ENCODE results near the gene NTSR2. TPM values are rescaled to one million over a fixed set of nuclear protein-coding genes. Genes with fewer than 3 reads are reported as not detected.

NTSR2 gene
- total and polyA plus RNA-seq, 2 donors (not counting 3 experiments of a cell fraction or from before 2014, with no cell fraction given): not detected

DNA sequence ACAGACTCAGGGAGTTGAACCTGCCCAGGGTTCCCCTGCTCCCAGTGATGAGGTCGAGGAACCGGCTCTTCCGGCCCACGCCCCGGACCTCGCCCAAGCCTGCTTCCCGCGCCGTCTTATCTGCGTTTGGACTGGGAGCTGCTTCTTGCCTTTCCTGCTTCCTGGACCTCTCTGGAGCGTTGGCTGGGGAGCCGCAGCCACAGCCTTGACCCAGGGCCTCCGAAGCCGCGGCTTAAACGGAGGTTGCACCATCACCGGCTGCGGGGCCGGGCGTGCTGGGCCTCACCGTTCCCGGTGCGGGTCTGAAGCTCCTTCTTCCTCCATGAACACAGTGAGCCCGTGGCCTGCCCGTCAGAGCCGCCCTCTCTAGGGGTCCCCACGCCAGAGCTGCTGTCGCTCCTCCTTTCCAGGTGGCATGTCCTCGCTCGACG is 13.3 kb downstream of the NTSR2 start:
- H3K4me3 ChIP-seq (replicated peaks in 1 of 3; ENCODE audit: insufficient read depth in 1 of 3, low read depth in 1 of 3, low read length in 3 of 3): no peak overlapping the region
- CTCF ChIA-PET: interaction anchor here (1.3 kb wide), 1 partner anchor 10 kb away, joined by 3 read pairs; no protein-coding TSS in a partner anchor

More for the DNA sequence above, 13.3 kb downstream of the NTSR2 start:
- no peak overlapping the region for H3K4me2 ChIP-seq (ENCODE audit: insufficient read depth, low read length)
- H3K36me3 ChIP-seq (ENCODE audit: control insufficient read depth in 2 of 2, extremely low read depth in 1 of 2, insufficient read depth in 2 of 2, low read length in 2 of 2): no peaks in the 10 kb centered on the region
- no peaks in the 10 kb centered on the region for H3K9me1 ChIP-seq (replicated peaks; ENCODE audit: control insufficient read depth, extremely low read depth, insufficient read depth, low read length)
- TF ChIP-seq, protein P1, sequence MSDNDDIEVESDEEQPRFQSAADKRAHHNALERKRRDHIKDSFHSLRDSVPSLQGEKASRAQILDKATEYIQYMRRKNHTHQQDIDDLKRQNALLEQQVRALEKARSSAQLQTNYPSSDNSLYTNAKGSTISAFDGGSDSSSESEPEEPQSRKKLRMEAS (IDR thresholded peaks at IDR 0.05; ENCODE audit: insufficient read depth, insufficient read length): no peak
- TF ChIP-seq FOS (IDR thresholded peaks at IDR 0.05; ENCODE audit: borderline replicate concordance, insufficient read depth, low read length) (no peak), CTCF (IDR thresholded peaks at IDR 0.05; ENCODE audit: extremely low read depth in 1 of 2, insufficient read depth in 1 of 2, low read depth in 1 of 2, low read length in 2 of 2) (no peak), GATA2 (IDR thresholded peaks at IDR 0.05; ENCODE audit: insufficient read depth, insufficient read length, low read depth, low read length) (no peak), POLR2A (IDR thresholded peaks at IDR 0.05; ENCODE audit: low read depth, low read length) (no peak), MYC (IDR thresholded peaks at IDR 0.05; ENCODE audit: low read depth, low read length) (no peak), JUN (IDR thresholded peaks at IDR 0.05; ENCODE audit: borderline replicate concordance, insufficient read depth, insufficient read length, low read depth) (no peak), POLR2AphosphoS5 (IDR thresholded peaks at IDR 0.05; ENCODE audit: insufficient read depth, low read depth, low read length) (no peak), EZH2 (IDR thresholded peaks at IDR 0.05; ENCODE audit: borderline replicate concordance, low read depth, low read length, severe bottlenecking) (no peak)
- dilution Hi-C loops (cut with MboI; ENCODE audit: extremely low pct_ligation_motif_present, low sequenced_read_pairs) (no loop called here), intact Hi-C loops (cut with micrococcal nuclease) (no loop called here)
- H2AFZ ChIP-seq (ENCODE audit: low read depth, low read length): no peak overlapping the region
- POLR2A ChIA-PET: no interaction called here
- no peaks in the 10 kb centered on the region for H3K4me1 ChIP-seq (ENCODE audit: control insufficient read depth, extremely low read depth, insufficient read depth, low read length)
- no peak for DNase-seq (ENCODE audit: low read depth, low spot score)
- no peaks in the 10 kb centered on the region for H4K20me1 ChIP-seq (replicated peaks; ENCODE audit: control insufficient read depth, extremely low read depth, insufficient read depth, low read length)
- no TSS peak for BruUV-seq (replicated peaks)
- no peak overlapping the region for H3K27ac ChIP-seq (ENCODE audit: insufficient read depth, low read depth, low read length)
- no peaks in the 10 kb centered on the region for H3K9me3 ChIP-seq (replicated peaks; ENCODE audit: control insufficient read depth, insufficient read depth, low read length)
- no peaks in the 10 kb centered on the region for H3K79me2 ChIP-seq (ENCODE audit: control insufficient read depth, insufficient read depth, low read length)
- no peak overlapping the region for H3K9ac ChIP-seq (replicated peaks; ENCODE audit: extremely low read depth, insufficient read depth, low read length)
- no peak for FAIRE-seq
- no peaks in the 10 kb centered on the region for H3K27me3 ChIP-seq (ENCODE audit: control insufficient read depth in 2 of 2, insufficient read depth in 2 of 2, low read length in 2 of 2)
